ENCODE results near the gene VSNL1.
"Not testable (repeated sequence)": the region's sequence is repeated elsewhere in the genome, so short reads cannot be mapped to it uniquely, and the experiment has no call there.

The VSNL1 gene

GRCh38 chr2:17542471-17542870 lies 2.0 kb downstream of the VSNL1 start:
- no peak for DNase-seq (ENCODE audit: low read depth in 2 of 2)

DNA sequence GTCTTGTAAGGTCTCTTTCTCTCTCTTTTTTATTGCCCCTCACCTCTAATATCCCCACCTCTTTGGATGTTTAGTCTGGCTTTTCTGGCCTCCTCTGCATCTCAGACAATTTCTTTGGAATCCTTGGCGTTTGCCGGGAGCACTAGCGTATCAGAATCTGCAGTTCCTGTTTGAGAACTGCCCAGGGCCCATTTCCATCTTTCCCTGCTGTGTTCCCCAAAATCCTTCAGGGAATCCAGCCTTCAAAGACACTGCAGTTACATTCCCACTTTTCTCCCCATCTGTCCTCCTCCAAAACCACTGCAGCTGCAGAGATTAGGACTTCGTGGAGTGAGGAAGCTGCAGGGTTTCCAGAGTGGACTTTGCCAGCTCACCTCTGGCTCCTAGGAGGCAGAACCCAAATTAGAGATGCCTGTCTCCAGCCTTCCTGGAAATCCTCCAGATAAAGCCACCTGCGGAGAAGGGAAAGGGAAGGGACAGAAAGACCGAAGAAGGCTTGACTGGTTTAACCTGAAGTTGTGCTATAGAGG lies 2.7 kb downstream of the VSNL1 start:
- DNase-seq (ENCODE audit: low read depth in 2 of 2): no peak

DNA sequence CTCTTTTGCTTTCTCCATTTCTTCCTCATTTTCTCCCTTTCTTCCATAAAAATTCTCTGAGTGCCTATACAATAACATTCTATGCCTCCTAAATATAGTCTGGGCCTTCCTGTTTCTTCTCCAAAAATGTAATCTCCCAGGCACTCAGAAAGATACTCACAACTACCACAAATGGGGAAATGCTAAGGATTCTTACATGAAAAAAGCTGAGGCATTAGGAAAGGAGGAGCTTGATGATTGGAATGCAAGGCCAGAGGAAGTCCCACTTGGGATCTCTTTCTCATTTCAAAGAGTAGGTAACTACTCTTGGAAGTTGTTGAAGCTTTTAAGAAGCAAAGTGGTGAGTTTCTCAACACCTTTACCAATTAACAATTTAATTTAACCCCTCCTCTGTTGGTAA lies 3.4 kb downstream of the VSNL1 start:
- DNase-seq (ENCODE audit: low read depth in 2 of 2): peak; percentile 58 to 64

DNA sequence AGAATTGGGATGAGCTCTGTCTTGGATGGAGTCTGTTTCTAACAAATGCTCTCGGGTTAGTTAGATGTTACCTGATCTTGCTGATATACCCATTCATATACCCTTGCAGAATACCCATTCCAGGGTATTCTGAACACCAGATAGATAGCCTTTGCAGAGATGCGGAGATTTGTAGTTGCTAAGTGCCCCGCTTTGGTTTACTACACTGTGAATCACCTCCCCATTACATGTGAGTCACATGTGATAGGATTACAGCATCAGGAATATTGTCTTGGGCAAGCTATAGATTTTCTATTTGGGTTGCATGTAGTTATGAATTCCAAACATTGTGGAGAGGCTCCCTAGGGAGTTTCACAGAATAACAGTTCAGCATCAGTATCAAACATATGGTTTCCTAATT lies 3.8 kb downstream of the VSNL1 start:
- peak; percentile 96 for DNase-seq (ENCODE audit: low read depth in 2 of 2)

- DNase-seq (ENCODE audit: low read depth in 2 of 2): no peak
These were observed 5.5 kb downstream of the VSNL1 start for GRCh38 chr2:17545680-17546613.

DNA sequence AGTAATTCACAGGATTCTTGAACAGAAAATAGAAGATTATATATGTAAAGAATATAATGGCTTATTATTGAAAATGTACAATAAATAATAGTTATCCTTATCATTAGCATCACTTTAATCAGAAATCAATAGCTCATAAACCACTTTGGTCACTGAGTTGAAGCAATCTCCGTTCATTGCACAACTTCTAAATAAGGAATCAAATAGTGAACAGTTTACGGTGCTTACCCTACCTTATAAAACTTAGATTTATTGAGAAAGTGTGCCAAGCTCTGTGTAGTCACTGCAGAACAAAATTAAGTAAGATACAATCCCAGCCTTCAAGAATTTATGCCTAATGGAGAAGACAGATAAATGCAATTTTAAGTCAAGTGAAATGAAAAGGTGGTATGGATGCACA lies 6.7 kb downstream of the VSNL1 start:
- no peak for DNase-seq (ENCODE audit: low read depth in 2 of 2)

GRCh38 chr2:17547737-17548136 lies 7.2 kb downstream of the VSNL1 start:
- DNase-seq (ENCODE audit: low read depth in 2 of 2): no peak

DNA sequence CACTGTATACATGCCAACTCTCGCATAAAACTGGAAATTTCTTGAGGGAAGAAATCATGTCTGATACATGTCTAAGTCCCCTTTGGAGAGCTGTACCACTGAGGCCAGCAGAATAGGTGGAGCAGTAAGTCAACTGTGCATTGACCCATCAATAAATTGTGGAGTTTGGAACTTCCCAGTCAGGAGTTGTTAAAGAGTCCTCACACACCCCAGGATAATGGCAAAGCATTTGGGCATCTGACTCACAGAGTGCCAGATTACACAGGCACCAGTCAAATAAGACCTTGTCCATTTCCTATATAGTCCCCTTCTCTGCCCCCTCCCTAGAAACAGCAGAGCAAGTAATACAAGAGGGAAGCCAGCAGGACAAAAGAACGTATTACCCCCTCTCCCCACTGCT lies 10.4 kb downstream of the VSNL1 start:
- DNase-seq (ENCODE audit: low read depth in 2 of 2): no peak

DNA sequence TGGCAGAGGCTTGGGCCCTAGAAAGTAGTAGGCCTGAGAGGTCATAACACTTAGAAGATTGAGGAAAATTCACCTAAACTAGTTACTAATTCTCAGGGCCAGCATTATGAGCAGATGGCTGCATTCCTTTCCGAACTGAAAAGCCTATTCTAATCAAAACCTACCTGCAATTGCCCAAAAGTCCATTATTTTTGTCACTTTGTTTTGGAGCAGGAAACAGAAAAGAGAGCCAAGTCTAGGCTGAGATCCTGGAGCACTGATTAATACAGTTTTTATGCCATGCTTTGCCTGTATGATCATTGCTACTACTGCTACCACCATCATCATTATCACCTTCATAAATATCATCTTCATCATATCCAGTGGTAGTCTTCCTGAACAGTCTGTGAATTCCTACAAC lies 14.7 kb downstream of the VSNL1 start:
- no peak for DNase-seq (ENCODE audit: low read depth in 2 of 2)

DNA sequence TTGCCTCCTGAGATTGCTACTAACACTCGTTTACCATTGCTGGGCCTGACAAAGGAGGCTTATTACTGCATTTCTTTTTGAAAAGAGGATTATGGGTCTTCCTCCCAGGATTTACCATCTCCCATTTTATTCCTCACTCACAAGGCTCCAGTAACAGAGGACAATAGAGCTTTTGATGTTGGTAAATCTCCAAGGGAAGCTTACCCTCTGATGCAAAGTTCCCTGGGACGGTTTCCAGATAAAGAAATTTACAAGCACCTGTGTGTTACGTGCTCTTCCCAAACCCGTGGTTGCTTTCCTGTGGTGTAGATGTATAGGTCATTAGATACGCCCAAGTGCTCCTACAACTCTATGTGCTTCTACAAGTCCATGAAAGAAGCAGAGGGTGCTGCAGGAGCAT lies 17.1 kb downstream of the VSNL1 start:
- no peak for DNase-seq (ENCODE audit: low read depth in 2 of 2)

DNA sequence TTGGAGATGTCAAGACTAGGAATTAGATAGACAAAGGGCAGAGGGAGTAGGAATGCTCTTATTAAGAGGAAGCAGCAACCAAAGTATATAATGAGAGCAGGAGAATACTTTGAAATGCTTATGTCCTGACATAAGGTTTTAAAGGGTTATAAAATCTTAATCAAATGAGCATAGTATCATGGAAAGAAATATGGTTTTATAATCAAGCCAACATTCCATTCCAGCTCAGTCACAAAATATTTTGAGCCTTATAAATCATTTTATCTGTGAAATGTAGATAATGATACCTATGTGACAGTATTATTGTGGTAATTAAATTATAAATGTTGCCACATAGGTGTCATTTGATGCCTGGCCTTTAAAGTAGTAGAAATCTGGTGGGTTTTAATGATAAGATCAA lies 17.6 kb downstream of the VSNL1 start:
- no peak for DNase-seq (ENCODE audit: low read depth in 2 of 2)

- DNase-seq (ENCODE audit: low read depth in 2 of 2): no peak
These were observed 18.4 kb downstream of the VSNL1 start for GRCh38 chr2:17558878-17559277.

DNA sequence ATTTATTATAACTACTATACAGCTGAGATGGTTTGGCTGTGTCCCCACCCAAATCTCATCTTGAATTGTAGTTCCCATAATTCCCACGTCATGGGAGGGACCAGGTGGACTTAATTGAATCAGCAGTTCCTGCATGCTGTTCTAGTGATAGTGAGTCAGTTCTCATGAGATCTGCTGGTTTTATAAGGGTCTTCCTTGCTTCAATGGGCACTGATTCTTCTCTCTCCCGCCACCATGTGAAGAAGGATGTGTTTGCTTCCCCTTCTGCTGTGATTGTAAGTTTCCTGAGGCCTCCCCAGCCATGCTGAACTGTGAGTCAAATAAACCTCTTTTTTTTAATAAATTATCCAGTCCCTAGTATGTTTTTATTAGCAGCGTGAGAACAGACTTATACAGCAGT lies 25.2 kb downstream of the VSNL1 start:
- not testable (repeated sequence) for DNase-seq (ENCODE audit: low read depth in 2 of 2)

DNA sequence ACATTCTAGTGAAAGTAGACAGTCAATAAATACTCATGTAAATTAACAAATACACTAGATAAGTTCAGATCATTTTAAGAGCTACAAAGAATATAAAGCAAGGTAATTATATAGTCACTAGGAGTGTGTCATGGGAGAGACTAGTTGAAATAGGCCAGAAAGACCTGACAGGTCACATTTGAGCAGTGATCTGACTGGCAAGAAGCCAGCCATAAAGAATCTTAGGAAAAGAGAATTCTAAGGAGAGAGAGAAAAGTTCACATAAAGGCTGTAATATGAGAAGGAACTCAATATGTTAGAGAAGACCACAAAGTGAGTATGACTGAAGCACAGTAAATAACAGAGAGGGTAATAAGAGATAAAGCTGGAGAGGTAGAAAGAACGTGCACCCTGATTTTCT lies 31.2 kb downstream of the VSNL1 start:
- no peak for DNase-seq (ENCODE audit: low read depth in 2 of 2)

DNA sequence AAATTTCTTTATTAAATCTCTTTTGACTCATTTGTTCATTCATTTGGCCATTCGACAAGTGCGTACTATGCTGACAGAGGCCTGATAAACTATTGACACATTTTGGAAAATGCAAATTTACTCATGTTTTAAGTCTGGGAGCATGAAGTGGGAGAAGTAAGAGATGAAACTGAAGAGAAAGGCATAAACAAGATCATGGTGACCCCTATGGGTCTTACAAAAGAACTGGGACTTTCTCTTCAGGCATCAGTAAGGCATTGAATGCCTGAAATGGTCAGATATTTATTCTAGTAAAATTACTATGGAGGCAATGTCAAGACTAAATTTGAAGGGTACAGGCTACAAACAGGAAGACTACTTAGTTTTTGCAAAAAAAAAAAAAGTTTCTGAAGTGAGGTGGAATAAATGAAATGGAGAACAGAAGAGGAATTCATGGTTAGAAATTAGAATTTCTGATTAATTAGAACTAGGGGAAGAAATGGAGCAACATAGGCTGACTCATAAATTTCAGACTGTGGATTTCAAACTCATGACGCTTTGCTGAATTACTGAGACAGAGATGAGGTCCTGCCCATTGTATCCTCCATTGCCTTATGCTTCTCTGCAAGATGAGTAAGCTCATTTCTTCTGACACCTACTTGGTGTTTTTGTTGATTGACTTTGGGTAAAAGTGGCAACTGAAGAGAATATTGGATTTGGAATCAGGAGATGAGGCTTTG lies 32.7 kb downstream of the VSNL1 start:
- DNase-seq (ENCODE audit: low read depth in 2 of 2): no peak

- no peak for DNase-seq (ENCODE audit: low read depth in 2 of 2)
These were observed 33.3 kb downstream of the VSNL1 start for GRCh38 chr2:17573804-17574175.

DNA sequence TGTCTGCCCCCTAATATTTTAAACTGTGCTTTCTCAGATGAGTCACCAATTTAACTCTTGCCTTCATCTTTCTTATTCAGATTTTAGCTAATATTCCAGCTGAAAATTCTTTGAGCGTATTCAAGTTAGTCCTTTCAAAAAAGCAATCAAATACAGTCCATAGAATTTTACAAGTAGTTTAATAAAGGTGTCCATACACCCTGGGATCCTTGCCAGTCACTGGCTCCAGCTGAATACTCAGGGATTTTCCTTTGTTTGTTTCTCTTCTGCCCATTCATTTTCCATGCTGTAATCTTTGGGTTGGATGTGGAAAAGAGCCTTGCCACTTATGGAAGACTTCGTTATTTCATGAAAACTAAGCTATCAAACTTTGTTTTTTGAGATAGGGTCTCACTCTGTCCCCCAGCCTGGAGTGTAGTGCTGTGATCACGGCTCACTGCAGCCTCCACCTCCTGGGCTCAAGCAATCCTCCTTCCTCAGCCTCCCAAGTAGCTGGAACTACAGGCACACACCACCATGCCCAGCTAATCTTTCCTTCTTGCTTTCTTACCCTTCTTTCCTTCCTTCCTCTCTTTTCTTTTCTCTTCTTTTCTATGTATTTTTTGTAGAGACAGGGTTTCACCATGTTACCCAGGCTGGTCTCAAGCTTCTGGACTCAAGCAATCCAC lies 34.0 kb downstream of the VSNL1 start:
- DNase-seq (ENCODE audit: low read depth in 2 of 2): no peak

- DNase-seq (ENCODE audit: low read depth in 2 of 2): no peak
These were observed 36.3 kb downstream of the VSNL1 start for GRCh38 chr2:17576802-17577201.

GRCh38 chr2:17578466-17578928 lies 38.0 kb downstream of the VSNL1 start:
- DNase-seq (ENCODE audit: low read depth in 2 of 2): no peak

- no peak for DNase-seq (ENCODE audit: low read depth in 2 of 2)
These were observed 39.3 kb downstream of the VSNL1 start for GRCh38 chr2:17579605-17580318.

DNA sequence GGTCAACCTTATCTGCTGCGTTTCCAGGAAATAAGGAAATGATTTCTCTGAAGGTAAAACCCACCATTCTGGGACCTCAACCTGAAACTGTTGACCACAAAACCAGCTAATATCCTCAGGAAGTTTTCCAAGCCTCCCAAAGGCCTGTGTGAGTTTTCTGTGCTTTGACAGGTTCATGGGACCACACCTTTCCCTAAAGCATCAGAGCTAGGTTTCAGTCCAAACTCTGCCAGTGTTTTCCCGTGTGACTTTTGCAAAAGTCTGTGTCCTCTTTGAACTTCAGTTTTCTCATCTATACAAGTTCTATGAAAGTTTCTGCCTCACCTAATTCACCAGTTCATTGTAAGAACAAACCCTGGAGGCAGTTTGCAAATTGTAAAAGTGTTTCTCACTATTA lies 39.8 kb downstream of the VSNL1 start:
- DNase-seq (ENCODE audit: low read depth in 2 of 2): no peak

GRCh38 chr2:17581831-17582230 lies 41.3 kb downstream of the VSNL1 start:
- no peak for DNase-seq (ENCODE audit: low read depth in 2 of 2)
